Prostate gland (tissue), 2 donors: Measurements from ENCODE around the gene MT1F. TPM values are rescaled to one million over a fixed set of nuclear protein-coding genes. Genes with fewer than 3 reads are reported as not detected.

Experiments used
- DNase-seq: peaks from one replicate; pipeline ENCODE4 v3.0.0-alpha.2; 2019; ENCODE audit warnings: low spot score
- H3K27ac ChIP-seq, 2 donors: fragments of 200-600 bp; sonication (generic); 2 replicates each; pipeline ENCODE4 v1.5.1; 2017 to 2019
- H3K27me3 ChIP-seq: fragments of 200-600 bp; sonication (generic); replicated peaks from 2 replicates; pipeline ENCODE4 v1.5.1; 2019; ENCODE audit not compliant: insufficient read depth
- H3K36me3 ChIP-seq, 2 donors: fragments of 200-600 bp; sonication (generic); 1 replicate in 1 of 2; 2 replicates in 1 of 2; pipeline versions ENCODE4 v1.5.1 to v1.8.1; 2017 to 2019
- H3K4me1 ChIP-seq: fragments of 200-600 bp; sonication (generic); replicated peaks from 2 replicates; pipeline ENCODE4 v1.5.1; 2019
- H3K4me3 ChIP-seq, 2 donors: fragments of 200-600 bp; sonication (generic); 2 replicates each; pipeline ENCODE4 v1.5.1; 2017 to 2019
- H3K9me3 ChIP-seq: fragments of 200-600 bp; sonication (generic); 2 replicates; pipeline ENCODE4 v1.5.1; 2017
- POLR2A ChIP-seq: fragments of 450-650 bp; IDR thresholded peaks from one replicate; pipeline ENCODE4 v1.6.1; 2016; ENCODE audit warnings: antibody characterized with exemption, mild to moderate bottlenecking
- POLR2AphosphoS5 ChIP-seq: sonication (generic); formaldehyde crosslinking; IDR thresholded peaks from one replicate; pipeline ENCODE4 v1.6.1; 2017; ENCODE audit warnings: antibody characterized with exemption
- WGBS: methylation state at CpG from one replicate; pipeline ENCODE4 v1.1.5; 2018; 5-methylcytosine and 5-hydroxymethylcytosine counted together
- intact Hi-C: fragments of 100-400 bp; cut with DNase I; formaldehyde crosslinking; loops from one replicate; pipeline ENCODE4 v1.14.2; 2022
- total RNA-seq, 2 donors: library from RNA; depleted of rRNA; stranded (reverse); fragments of >200 nt; gene quantifications; one replicate each; pipeline ENCODE4 v1.1.0, GENCODE V29; 2016
- TF ChIP-seq, protein P1 (sequence below), 4 experiments: fragments of 200-600 bp in 2 of 4; fragments of 450-650 bp in 2 of 4; sonication (generic) in 2 of 4; IDR thresholded peaks; 1 replicate in 3 of 4; 2 replicates in 1 of 4; pipeline ENCODE4 v1.5.1; 2016 to 2019; ENCODE audit warnings: antibody characterized with exemption in 4 of 4, mild to moderate bottlenecking in 2 of 4, moderate library complexity in 2 of 4

MT1F gene
- total RNA-seq, 2 donors from 2014 or later: 18.5 to 37.3 TPM

DNA sequence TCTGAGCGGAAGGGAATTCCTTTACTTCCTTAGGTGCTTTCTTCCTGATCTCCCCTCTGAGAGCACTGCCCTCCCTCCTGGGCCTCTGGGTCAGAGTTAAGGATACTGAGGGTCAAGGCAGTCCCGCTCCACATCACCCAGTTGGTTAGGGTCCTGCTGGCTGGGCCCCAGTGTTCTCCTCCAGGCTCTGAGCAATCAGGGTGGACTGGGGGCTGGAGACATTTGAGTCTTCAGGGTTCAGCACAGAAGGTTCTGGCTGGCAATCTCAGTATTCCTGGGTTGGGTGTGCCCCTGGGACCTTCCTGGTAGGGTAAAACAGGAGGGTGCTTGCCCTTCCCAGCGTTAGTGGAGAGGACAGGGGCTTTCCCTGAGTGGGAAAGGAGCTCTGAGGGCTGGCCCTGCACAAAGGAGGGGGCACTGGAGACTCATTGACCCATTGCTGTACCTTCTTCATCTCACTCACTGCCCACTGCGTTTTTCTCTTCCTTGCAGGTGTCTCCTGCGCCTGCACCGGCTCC lies 24.9 kb upstream of the MT1F start:
- no peaks in the 10 kb centered on the region for H3K4me1 ChIP-seq
- H3K9me3 ChIP-seq: no peaks in the 10 kb centered on the region
- TF ChIP-seq POLR2AphosphoS5 (no peak), POLR2A (no peak)
- TF ChIP-seq, protein P1, sequence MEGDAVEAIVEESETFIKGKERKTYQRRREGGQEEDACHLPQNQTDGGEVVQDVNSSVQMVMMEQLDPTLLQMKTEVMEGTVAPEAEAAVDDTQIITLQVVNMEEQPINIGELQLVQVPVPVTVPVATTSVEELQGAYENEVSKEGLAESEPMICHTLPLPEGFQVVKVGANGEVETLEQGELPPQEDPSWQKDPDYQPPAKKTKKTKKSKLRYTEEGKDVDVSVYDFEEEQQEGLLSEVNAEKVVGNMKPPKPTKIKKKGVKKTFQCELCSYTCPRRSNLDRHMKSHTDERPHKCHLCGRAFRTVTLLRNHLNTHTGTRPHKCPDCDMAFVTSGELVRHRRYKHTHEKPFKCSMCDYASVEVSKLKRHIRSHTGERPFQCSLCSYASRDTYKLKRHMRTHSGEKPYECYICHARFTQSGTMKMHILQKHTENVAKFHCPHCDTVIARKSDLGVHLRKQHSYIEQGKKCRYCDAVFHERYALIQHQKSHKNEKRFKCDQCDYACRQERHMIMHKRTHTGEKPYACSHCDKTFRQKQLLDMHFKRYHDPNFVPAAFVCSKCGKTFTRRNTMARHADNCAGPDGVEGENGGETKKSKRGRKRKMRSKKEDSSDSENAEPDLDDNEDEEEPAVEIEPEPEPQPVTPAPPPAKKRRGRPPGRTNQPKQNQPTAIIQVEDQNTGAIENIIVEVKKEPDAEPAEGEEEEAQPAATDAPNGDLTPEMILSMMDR (IDR thresholded peaks at IDR 0.05): no peak
- H3K4me3 ChIP-seq: peak overlapping the region; percentile 43 to 48
- no peak for DNase-seq
- intact Hi-C loops: no loop called here
- peaks cover 4% of the 10 kb centered on the region for H3K27me3 ChIP-seq
- 67% methylated on average over 6 of the region's 6 CpGs for WGBS
- H3K36me3 ChIP-seq: no peaks in the 10 kb centered on the region
- H3K27ac ChIP-seq: peak overlapping the region; percentile 61 to 67

DNA sequence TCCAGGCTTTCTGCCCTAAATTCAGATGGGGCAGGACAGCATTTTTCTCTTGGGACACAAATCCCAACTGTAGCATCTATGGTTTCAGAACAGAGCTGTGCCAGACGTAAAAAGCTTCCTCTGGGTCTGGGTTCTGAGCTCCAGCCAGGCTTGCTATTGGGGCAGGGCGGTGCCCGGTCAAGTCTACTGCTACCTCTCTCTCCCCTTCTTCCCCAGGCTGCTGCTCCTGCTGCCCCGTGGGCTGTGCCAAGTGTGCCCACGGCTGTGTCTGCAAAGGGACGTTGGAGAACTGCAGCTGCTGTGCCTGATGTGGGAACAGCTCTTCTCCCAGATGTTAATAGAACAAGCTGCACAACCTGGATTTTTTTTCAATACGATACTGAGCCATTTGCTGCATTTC lies 24.2 kb upstream of the MT1F start:
- H3K27ac ChIP-seq: no peak overlapping the region
- H3K4me3 ChIP-seq: no peak overlapping the region
- H3K27me3 ChIP-seq: peaks cover 4% of the 10 kb centered on the region
- 67% methylated on average over 7 of the region's 7 CpGs for WGBS
- no peak for DNase-seq
- intact Hi-C loops: no loop called here
- H3K4me1 ChIP-seq: no peaks in the 10 kb centered on the region
- no peak for TF ChIP-seq POLR2AphosphoS5
- no peak for TF ChIP-seq POLR2A
- TF ChIP-seq, protein P1 (IDR thresholded peaks at IDR 0.05): no peak
- H3K9me3 ChIP-seq: no peaks in the 10 kb centered on the region
- no peaks in the 10 kb centered on the region for H3K36me3 ChIP-seq

DNA sequence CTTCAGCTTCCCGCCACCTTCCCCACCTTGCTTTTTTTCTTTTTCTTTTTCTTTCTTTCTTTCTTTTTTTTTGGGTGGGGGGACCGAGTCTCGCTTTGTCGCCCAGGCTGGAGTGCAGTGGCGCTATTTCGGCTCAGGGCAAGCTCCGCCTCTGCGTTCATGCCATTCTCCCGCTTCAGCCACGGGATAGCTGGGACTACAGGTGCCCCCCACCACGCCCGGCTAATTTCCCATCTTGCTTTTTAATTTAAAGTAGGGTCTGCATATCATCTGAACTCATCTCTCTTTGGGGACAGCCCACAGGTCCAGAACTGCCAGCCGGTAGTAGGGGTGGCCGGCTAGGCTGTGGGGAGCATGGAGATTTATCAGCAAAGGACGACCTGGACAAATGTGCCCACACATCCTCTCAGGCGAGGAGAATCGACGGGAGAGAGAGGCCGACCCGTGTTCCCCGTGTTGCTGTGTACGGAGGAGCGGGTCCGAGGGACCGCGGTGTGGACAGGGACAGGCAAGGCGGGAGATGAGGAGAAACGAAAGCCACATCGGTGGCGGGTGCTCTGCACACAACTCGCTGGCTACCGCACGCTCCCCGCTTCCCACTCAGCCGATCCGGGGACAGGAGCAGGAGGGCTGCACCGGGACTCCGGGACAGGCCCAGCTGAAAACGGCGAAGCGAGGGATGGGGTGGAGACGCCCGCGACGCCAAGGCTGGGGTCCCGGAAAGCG lies 22.9 kb upstream of the MT1F start:
- TF ChIP-seq POLR2AphosphoS5 (no peak), POLR2A (no peak)
- TF ChIP-seq, protein P1 (IDR thresholded peaks at IDR 0.05): no peak
- intact Hi-C loops: no loop called here
- H3K4me1 ChIP-seq: no peaks in the 10 kb centered on the region
- 39% methylated on average over 47 of the region's 47 CpGs for WGBS
- H3K27ac ChIP-seq: no peak overlapping the region
- DNase-seq: no peak
- no peaks in the 10 kb centered on the region for H3K36me3 ChIP-seq
- peak overlapping the region in 1 of 2 donors; percentile 4 for H3K4me3 ChIP-seq
- H3K9me3 ChIP-seq: no peaks in the 10 kb centered on the region
- H3K27me3 ChIP-seq: peaks cover 4% of the 10 kb centered on the region

DNA sequence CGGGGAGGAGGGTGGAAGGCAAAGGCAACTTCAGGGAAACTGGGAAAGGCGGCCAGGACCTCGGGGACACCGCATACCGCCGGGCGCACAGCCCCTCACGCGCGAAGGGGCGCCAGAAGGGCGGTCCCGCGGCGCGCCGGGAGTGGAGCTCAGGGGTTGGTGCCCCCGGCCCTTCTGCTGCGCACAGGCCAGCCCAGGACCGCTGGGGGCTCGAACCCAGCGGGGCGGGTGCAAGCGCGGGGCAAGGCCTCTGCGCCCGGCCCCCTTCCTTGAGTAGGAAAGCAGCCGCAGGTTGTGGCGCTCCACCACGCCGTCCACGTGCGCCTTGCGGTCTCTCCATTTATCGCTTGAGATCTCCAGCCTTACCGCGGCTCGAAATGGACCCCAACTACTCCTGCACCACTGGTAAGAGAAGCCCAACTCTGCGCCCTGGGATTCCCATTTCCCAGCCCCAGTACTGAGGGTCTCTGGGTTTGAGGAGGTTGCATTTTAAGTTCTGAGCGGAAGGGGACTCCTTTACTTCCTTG lies 22.3 kb upstream of the MT1F start:
- no peaks in the 10 kb centered on the region for H3K9me3 ChIP-seq
- peak overlapping the region in 1 of 2 donors; percentile 4 for H3K4me3 ChIP-seq
- intact Hi-C loops: no loop called here
- H3K4me1 ChIP-seq: no peaks in the 10 kb centered on the region
- no peak overlapping the region for H3K27ac ChIP-seq
- H3K27me3 ChIP-seq: peaks cover 4% of the 10 kb centered on the region
- 17% methylated on average over 39 of the region's 40 CpGs for WGBS
- no peaks in the 10 kb centered on the region for H3K36me3 ChIP-seq
- TF ChIP-seq POLR2AphosphoS5: no peak
- TF ChIP-seq POLR2A: no peak
- TF ChIP-seq, protein P1 (IDR thresholded peaks at IDR 0.05): no peak
- no peak for DNase-seq
